Ascending aorta (tissue), 2 donors: ENCODE results near the gene LLGL2. TPM values are rescaled to one million over a fixed set of nuclear protein-coding genes. Genes with fewer than 3 reads are reported as not detected.

Experiments used
- DNase-seq, 2 donors: peaks; one replicate each; pipeline ENCODE4 v3.0.0-alpha.2; 2019; ENCODE audit warnings: low spot score in 2 of 2
- H3K27ac ChIP-seq, 2 donors: fragments of 200-600 bp; sonication (generic); one replicate each; pipeline ENCODE4 v1.5.1; 2016 to 2017; ENCODE audit warnings: mild to moderate bottlenecking in 1 of 2
- H3K27me3 ChIP-seq: fragments of 200-600 bp; sonication (generic); one replicate; pipeline ENCODE4 v1.5.1; 2017
- H3K36me3 ChIP-seq, 2 donors: fragments of 200-600 bp; sonication (generic); one replicate each; pipeline ENCODE4 v1.5.1; 2016
- H3K4me1 ChIP-seq, 2 donors: fragments of 200-600 bp; sonication (generic); one replicate each; pipeline ENCODE4 v1.5.1; 2016 to 2017; ENCODE audit warnings: mild to moderate bottlenecking in 1 of 2
- H3K4me3 ChIP-seq, 2 donors: fragments of 200-600 bp; sonication (generic); one replicate each; pipeline ENCODE4 v1.5.1; 2016 to 2017; ENCODE audit warnings: mild to moderate bottlenecking in 1 of 2
- H3K9me3 ChIP-seq, 2 donors: fragments of 200-600 bp; sonication (generic); one replicate each; pipeline ENCODE4 v1.5.1; 2016
- intact Hi-C: fragments of 100-400 bp; cut with DNase I; formaldehyde crosslinking; loops from one replicate; pipeline ENCODE4 v1.15.1; 2023
- total RNA-seq: library from RNA; depleted of rRNA; stranded (reverse); fragments of >200 nt; gene quantifications from one replicate; pipeline ENCODE4 v1.1.0, GENCODE V29; 2016
- TF ChIP-seq, protein P1 (sequence below), 3 experiments: fragments of 200-600 bp in 2 of 3; fragments of 450-650 bp in 1 of 3; sonication (generic) in 2 of 3; IDR thresholded peaks; one replicate each; pipeline ENCODE4 v1.5.1; 2016 to 2019; ENCODE audit warnings: antibody characterized with exemption in 3 of 3, mild to moderate bottlenecking in 1 of 3, moderate library complexity in 1 of 3

LLGL2 gene
- total RNA-seq, 1 donor from 2014 or later = 41.8 TPM

DNA sequence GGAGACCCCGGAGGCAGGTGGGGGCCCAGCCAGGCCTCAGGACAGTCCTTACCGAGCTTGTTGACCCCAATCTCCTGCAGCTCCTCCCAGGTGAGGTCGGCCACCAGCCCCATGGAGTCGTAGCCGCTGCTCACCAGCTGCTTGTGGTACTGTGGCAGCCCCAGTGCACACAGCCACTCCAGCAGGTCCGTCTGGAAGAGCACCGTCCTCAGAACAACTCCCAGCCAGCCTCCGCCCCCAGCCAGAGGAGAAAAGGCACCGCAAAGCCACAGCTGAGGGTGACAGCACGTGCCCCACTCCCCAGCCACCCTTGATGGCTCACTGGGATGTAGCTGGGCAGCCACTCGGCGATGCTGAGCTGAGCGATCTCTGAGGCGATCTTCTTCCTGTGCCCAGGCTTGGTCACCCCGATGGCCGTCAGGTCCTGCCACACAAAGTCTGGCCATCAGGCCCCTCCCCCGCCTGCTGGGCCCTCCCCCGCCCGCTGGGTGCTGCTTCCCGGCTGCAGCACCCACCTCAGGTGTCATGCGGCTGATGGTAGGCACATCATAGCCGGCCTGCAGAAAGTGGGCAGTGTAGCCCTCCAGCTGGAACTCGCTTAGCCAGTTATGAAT, 22.1 kb upstream of the LLGL2 start:
- Histone ChIP-seq H3K27me3 (no peaks in the 10 kb centered on the region), H3K36me3 (peaks cover 53 to 75% of the 10 kb centered on the region in 2 donors), H3K4me3 (no peak overlapping the region), H3K4me1 (peaks cover 2 to 12% of the 10 kb centered on the region in 2 donors), H3K9me3 (no peaks in the 10 kb centered on the region), H3K27ac (no peak overlapping the region)
- DNase-seq = no peak
- TF ChIP-seq, protein P1, sequence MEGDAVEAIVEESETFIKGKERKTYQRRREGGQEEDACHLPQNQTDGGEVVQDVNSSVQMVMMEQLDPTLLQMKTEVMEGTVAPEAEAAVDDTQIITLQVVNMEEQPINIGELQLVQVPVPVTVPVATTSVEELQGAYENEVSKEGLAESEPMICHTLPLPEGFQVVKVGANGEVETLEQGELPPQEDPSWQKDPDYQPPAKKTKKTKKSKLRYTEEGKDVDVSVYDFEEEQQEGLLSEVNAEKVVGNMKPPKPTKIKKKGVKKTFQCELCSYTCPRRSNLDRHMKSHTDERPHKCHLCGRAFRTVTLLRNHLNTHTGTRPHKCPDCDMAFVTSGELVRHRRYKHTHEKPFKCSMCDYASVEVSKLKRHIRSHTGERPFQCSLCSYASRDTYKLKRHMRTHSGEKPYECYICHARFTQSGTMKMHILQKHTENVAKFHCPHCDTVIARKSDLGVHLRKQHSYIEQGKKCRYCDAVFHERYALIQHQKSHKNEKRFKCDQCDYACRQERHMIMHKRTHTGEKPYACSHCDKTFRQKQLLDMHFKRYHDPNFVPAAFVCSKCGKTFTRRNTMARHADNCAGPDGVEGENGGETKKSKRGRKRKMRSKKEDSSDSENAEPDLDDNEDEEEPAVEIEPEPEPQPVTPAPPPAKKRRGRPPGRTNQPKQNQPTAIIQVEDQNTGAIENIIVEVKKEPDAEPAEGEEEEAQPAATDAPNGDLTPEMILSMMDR (IDR thresholded peaks at IDR 0.05) = no peak
- intact Hi-C loops = loop anchor here (5.0 kb wide), 1 partner anchor 46 kb away; the partner anchor contains the start of gene TMEM94

DNA sequence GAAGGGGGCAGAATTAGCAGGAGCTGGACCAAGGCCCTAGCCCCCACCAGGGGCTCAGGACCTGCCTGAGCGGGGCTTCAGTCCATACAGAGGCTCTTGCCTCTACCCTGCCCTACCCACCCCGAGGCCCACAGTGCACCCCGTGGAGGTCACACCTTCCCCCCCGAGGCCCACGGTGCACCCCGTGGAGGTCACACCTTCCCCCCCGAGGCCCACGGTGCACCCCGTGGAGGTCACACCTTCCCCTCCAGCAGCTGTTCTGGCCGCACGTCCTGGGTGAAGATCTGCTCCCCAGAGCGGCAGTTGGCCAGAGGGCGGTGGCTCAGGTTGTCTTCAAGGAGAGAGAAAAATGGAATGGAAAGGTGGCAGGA, 21.5 kb upstream of the LLGL2 start:
- Histone ChIP-seq H3K36me3 (peaks cover 48 to 71% of the 10 kb centered on the region in 2 donors), H3K4me3 (no peak overlapping the region), H3K27ac (no peak overlapping the region), H3K9me3 (no peaks in the 10 kb centered on the region), H3K27me3 (no peaks in the 10 kb centered on the region), H3K4me1 (peaks cover 2 to 16% of the 10 kb centered on the region in 2 donors)
- no peak for DNase-seq
- TF ChIP-seq, protein P1 (IDR thresholded peaks at IDR 0.05) = no peak
- intact Hi-C loops = loop anchor here (5.0 kb wide), 1 partner anchor 47 kb away; the partner anchor contains the start of gene TMEM94

DNA sequence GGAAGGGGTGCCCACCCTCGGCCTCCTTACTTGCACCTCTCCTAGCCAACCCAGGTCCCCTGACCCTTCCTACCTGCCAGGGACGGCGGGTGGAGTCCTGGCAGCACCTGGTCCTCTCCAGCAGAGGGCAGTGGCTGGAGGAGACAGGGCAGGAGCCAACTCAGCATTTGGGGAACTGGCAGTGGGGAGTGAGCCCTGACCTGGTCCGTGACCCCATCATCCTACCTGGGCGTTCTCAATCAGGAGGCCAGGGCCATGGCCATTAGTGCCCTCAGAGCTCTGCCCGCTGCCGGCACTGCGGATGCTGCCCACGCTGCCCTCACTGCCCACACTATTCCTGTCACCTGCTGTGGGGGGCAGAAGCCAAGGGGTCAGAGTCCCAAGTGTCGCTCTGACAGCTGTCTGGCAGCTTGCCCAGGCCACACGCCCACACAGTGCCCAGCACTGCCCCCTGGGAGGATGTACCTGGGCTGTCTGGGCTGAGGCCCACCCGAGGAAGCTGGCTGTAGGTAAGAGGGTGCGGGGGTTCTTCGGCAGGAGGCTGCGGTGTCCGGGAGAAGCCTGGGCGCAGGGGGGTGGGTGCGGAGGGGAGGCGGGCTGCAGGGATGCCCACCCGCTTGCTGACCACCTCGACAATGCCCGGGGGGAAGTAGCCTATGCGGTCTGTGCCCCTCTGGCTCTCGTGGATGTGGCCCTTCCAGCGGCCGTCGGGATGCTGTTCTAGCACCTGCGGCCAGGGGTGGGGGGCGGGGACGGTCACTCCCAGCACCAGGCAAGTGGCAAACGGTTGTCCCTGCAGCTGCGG, 20.9 kb upstream of the LLGL2 start:
- Histone ChIP-seq H3K4me1 (peaks cover 2 to 20% of the 10 kb centered on the region in 2 donors), H3K4me3 (no peak overlapping the region), H3K36me3 (peaks cover 45 to 66% of the 10 kb centered on the region in 2 donors), H3K27ac (no peak overlapping the region), H3K27me3 (no peaks in the 10 kb centered on the region), H3K9me3 (no peaks in the 10 kb centered on the region)
- no peak for DNase-seq
- TF ChIP-seq, protein P1 (IDR thresholded peaks at IDR 0.05) = peak in 1 of 3 experiments; percentile 50
- intact Hi-C loops = loop anchor here (5.0 kb wide), 1 partner anchor 47 kb away; the partner anchor contains the start of gene TMEM94

DNA sequence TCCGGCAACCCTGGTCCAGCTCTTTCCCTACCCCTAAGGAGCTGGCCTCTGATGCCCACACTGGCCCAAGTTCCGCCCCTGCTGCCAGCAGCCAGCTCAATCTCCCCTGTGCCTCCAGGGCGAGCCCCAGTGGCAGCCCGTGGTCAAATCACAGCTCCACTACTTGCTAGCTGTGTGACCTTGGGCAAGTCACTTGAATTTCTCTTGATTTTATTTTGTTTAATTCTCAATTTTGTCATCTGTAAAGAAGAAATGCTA, 20.4 kb upstream of the LLGL2 start:
- peaks cover 2 to 25% of the 10 kb centered on the region in 2 donors for H3K4me1 ChIP-seq
- no peak overlapping the region for H3K27ac ChIP-seq
- H3K36me3 ChIP-seq = peaks cover 45 to 62% of the 10 kb centered on the region in 2 donors

DNA sequence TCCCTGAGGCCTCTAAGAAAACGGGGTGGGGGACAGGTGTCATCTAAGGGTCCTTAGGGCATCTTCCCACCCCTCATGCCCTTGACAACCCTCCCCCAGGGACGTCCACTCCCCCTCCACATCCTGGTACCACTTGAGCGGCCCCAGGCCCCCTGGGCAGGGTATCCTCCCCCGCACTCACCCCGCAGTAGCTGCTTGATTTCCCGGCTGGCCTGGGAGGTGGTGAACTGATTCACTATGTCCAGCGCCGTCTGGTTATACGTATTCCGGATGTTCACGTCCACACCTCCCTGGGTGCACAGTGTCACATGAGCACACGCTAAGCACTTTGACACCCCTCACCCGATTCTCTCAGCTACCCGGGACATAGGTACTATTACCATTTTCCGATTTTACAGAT, 19.9 kb upstream of the LLGL2 start:
- H3K4me3 ChIP-seq = no peak overlapping the region
- intact Hi-C loops = no loop called here

More for the DNA sequence above, 20.4 kb upstream of the LLGL2 start:
- Histone ChIP-seq H3K4me3 (no peak overlapping the region), H3K9me3 (no peaks in the 10 kb centered on the region), H3K27me3 (no peaks in the 10 kb centered on the region)
- TF ChIP-seq, protein P1 (IDR thresholded peaks at IDR 0.05) = no peak
- intact Hi-C loops = no loop called here
- DNase-seq = no peak

More for the DNA sequence above, 19.9 kb upstream of the LLGL2 start:
- no peaks in the 10 kb centered on the region for H3K27me3 ChIP-seq
- no peak for DNase-seq
- H3K36me3 ChIP-seq = peaks cover 45 to 56% of the 10 kb centered on the region in 2 donors
- no peak overlapping the region for H3K27ac ChIP-seq
- TF ChIP-seq, protein P1 (IDR thresholded peaks at IDR 0.05) = no peak
- peaks cover 2 to 30% of the 10 kb centered on the region in 2 donors for H3K4me1 ChIP-seq
- no peaks in the 10 kb centered on the region for H3K9me3 ChIP-seq
